Fibroblast of the aortic adventitia (primary cell): Measurements from ENCODE around the gene CDKL1. TPM values are rescaled to one million over a fixed set of nuclear protein-coding genes. Genes with fewer than 3 reads are reported as not detected.
"Not testable (repeated sequence)": the region's sequence is repeated elsewhere in the genome, so short reads cannot be mapped to it uniquely, and the experiment has no call there.

Source experiments
- DNase-seq: peaks from one replicate; pipeline ENCODE4 v3.0.0-alpha.2; 2010; ENCODE audit warnings: low read depth
- H3K4me3 ChIP-seq: 2 replicates; pipeline ENCODE4 v1.5.1; 2011; ENCODE audit warnings: low read depth, mild to moderate bottlenecking, control low read depth, low read length, moderate library complexity
- total RNA-seq: library from RNA; depleted of rRNA; stranded (reverse); fragments of >200 nt; gene quantifications from 2 replicates; pipeline ENCODE4 v1.2.3, GENCODE V29; 2012; ENCODE audit warnings: low replicate concordance
- TF ChIP-seq, protein P1 (sequence below): IDR thresholded peaks from 2 replicates; pipeline ENCODE4 v1.5.1; 2011; ENCODE audit warnings: mild to moderate bottlenecking, low read length, control low read depth, inconsistent platforms; ENCODE audit not compliant: insufficient read depth

Gene CDKL1
- total RNA-seq, 1 donor, result 7.3 TPM

DNA sequence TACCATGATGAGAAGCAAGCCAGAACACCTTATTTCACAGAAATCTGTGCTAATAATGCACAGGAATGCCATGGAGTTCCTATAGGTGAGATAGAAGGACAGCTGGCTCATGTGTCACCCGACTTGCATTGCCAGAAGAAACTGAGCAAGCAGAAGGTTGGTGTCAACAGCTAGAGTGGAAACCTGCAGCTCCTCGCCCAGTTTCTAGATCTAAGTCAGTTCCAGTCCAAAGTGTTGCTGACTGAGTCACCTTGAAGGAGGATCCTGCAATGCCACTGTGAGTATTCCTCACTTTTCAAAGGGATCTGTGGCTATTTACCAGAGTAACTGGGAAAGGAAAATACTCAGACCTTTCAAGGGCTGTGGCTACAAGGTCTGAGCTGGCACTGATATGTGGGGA, 17.1 kb downstream of the CDKL1 start:
- no peak for DNase-seq
- no peak overlapping the region for H3K4me3 ChIP-seq

DNA sequence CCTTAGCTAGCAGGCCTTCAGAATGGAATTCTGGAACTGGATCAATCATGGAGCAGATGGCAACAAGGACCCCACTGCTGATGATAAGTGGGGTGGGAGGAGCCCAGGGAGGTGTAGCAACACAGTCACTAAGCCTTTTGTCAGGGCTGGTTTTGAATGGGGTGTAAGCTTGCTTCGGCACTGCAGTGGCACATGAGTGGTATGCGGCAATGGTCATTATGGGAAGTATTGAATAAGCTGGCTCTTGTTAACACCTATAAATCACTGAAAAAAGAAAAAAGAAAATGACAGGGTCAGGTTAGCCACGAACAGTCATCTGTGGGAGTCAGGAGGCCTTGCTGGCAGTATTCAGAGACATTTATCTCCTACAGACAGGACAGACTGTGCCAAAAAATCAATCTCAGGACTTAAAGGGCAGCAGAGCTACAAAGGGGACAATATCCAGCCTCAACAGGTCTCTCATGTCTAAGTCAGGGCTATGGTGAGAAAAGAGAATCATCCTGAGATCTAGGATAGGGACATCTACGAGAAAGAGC, 19.1 kb downstream of the CDKL1 start:
- DNase-seq, result no peak
- TF ChIP-seq, protein P1, sequence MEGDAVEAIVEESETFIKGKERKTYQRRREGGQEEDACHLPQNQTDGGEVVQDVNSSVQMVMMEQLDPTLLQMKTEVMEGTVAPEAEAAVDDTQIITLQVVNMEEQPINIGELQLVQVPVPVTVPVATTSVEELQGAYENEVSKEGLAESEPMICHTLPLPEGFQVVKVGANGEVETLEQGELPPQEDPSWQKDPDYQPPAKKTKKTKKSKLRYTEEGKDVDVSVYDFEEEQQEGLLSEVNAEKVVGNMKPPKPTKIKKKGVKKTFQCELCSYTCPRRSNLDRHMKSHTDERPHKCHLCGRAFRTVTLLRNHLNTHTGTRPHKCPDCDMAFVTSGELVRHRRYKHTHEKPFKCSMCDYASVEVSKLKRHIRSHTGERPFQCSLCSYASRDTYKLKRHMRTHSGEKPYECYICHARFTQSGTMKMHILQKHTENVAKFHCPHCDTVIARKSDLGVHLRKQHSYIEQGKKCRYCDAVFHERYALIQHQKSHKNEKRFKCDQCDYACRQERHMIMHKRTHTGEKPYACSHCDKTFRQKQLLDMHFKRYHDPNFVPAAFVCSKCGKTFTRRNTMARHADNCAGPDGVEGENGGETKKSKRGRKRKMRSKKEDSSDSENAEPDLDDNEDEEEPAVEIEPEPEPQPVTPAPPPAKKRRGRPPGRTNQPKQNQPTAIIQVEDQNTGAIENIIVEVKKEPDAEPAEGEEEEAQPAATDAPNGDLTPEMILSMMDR, result no peak
- no peak overlapping the region for H3K4me3 ChIP-seq

More for the DNA sequence above, 17.1 kb downstream of the CDKL1 start:
- TF ChIP-seq, protein P1, result no peak

DNA sequence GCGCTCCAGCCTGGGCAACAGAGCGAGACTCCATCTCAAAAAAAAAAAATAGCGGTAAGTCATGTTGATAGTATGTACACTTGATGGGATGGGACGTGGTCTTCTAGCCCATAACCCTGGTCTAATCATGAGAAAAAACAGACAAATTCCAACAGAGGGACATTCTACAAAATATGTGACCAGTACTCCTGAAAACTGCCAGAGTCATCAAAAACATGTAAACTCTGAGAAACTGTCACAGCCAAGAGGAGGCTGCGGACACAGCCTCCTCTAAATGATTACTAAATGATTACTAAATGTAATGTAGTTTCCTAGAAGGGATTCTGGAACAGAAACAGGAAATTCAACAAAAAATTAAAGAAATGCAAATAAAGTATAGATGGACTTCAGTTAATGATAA, 20.9 kb downstream of the CDKL1 start:
- no peak for DNase-seq
- no peak overlapping the region for H3K4me3 ChIP-seq
- TF ChIP-seq, protein P1, result no peak

DNA sequence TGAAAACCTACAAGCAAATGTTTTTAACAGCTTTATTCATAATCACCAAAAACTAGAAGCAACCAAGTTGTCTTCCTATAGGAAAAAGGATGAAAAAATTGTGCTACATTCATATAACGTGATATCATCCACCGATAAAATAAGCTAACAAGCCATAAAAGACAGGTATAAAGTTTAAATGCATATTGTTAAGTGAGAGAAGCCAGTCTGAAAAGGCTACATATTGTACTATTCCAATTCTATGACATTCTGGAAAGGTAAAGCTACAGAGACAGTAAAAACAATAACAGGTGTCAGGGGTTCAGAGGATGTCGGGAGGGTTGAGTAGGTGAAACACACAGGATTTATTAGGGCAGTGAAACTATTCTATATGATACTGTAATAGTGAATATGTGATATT, 22.7 kb downstream of the CDKL1 start:
- H3K4me3 ChIP-seq, result no peak overlapping the region
- TF ChIP-seq, protein P1, result no peak
- DNase-seq, result no peak

DNA sequence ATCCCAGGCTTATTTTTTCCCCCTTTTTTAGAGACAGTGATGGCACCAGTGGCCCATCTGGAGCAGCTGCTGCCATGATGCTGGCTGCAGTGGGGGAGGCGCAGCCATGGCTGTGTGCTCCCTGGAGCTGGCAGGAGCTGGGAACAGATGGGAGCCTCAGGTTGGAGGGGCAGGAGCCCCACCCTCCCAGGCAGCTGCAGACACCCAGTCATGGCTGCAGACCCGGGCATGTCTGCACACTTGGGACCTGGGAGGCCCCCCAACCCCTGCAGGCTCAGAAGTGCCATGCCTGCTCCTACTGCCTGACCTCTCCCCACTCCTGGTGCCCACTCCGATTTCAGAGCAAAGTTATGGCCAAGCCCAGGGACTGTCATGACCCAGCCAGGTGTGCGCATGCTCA, 25.1 kb downstream of the CDKL1 start:
- no peak for DNase-seq
- TF ChIP-seq, protein P1, result no peak
- no peak overlapping the region for H3K4me3 ChIP-seq

DNA sequence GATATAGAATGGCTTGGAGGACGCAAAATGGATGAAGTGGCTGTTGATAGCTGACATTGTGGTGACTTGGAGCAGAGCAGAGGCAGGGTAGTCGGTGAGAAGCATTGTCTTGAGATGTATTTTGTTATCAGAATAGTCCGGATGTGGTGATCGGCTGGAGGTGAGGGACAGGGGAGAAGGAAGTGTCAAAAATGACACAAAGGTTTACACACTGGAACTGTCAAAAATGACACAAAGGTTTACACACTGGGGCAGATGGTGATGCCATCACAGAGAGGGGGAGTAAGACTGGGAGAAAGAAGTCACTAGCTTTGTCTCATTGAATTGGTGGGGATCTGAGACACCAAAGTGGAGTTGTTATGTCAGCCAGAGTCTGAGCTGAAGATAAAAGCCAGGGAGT, 30.1 kb downstream of the CDKL1 start:
- TF ChIP-seq, protein P1, result no peak
- H3K4me3 ChIP-seq, result no peak overlapping the region
- no peak for DNase-seq

DNA sequence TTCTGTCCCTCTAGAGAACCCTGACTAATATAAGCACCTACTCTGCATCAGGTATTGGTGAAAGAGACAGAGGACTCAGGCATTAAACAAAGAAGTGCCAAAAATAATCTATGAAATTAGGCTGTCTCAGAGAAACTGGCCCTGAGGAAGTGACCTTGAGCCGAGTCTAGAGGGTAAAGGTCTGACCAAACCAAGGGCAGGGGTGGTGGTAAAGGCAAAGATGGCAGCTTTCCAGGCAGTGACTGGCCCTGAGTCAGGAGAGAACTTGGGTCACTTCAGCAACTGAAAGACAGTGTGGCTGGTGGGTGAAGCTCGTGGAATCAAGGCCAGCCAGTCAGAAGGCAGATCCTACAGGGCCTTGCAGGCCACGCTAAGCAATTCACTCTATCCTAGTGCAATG, 30.6 kb downstream of the CDKL1 start:
- DNase-seq, result no peak
- TF ChIP-seq, protein P1, result no peak
- H3K4me3 ChIP-seq, result no peak overlapping the region

DNA sequence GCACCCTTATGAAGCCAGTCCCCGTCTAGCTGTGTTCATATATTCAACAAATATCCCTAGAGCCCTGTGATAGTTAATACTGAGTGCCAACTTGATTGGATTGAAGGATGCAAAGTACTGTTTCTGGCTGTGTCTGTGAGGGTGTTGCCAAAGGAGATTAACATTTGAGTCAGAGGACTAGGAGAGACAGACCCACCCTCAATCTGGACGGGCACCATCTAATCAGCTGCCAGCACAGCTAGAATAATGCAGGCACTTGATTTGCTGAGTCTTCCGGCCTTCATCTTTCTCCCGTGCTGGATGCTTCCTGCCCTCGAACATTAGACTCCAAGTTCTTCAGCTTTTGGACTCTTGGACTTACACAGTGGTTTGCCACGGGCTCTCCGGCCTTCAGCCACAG, 31.1 kb downstream of the CDKL1 start:
- not testable (repeated sequence) for DNase-seq, H3K4me3 ChIP-seq
